Breast epithelium (tissue), 4 donors: ENCODE measurements around the gene ZNF618. TPM values are rescaled to one million over a fixed set of nuclear protein-coding genes. Genes with fewer than 3 reads are reported as not detected.
A peak's percentile ranks its signal among the peaks of the same experiment; 100 is the strongest.

ENCODE experiments used
- DNase-seq, 2 donors: peaks; one replicate each; pipeline ENCODE4 v3.0.0-alpha.2; 2019; ENCODE audit warnings: low spot score in 2 of 2
- H3K27ac ChIP-seq, 2 donors: fragments of 200-600 bp; sonication (generic) in 1 of 2; one replicate each; pipeline ENCODE4 v1.5.1; 2016 to 2019; ENCODE audit warnings: mild to moderate bottlenecking in 1 of 2
- H3K27me3 ChIP-seq, 2 donors: fragments of 200-600 bp; sonication (generic) in 1 of 2; one replicate each; pipeline versions ENCODE4 v1.5.1 to v1.6.0; 2017 to 2019; ENCODE audit warnings: control low read depth in 1 of 2, mild to moderate bottlenecking in 1 of 2
- H3K36me3 ChIP-seq: fragments of 200-600 bp; one replicate; pipeline ENCODE4 v1.5.1; 2019
- H3K4me1 ChIP-seq, 2 donors: fragments of 200-600 bp; sonication (generic); one replicate each; pipeline ENCODE4 v1.5.1; 2016 to 2019; ENCODE audit warnings: control low read depth in 1 of 2
- H3K4me3 ChIP-seq, 3 donors: fragments of 200-600 bp; sonication (generic); 1 replicate in 2 of 3; 2 replicates in 1 of 3; pipeline ENCODE4 v1.5.1; 2016 to 2019; ENCODE audit warnings: mild to moderate bottlenecking in 3 of 3, moderate library complexity in 2 of 3
- H3K9me3 ChIP-seq, 2 donors: fragments of 200-600 bp; sonication (generic) in 1 of 2; one replicate each; pipeline ENCODE4 v1.5.1; 2016 to 2019; ENCODE audit warnings: control low read depth in 1 of 2
- CTCF ChIP-seq, 3 donors: fragments of 450-650 bp; IDR thresholded peaks; one replicate each; pipeline ENCODE4 v1.5.1; 2016 to 2017; ENCODE audit warnings: antibody characterized with exemption in 3 of 3, mild to moderate bottlenecking in 3 of 3, moderate library complexity in 3 of 3
- POLR2A ChIP-seq: fragments of 450-650 bp; IDR thresholded peaks from one replicate; pipeline ENCODE4 v1.6.1; 2016; ENCODE audit warnings: antibody characterized with exemption, mild to moderate bottlenecking, moderate library complexity
- POLR2AphosphoS5 ChIP-seq, 3 donors: sonication (generic); formaldehyde crosslinking; IDR thresholded peaks; one replicate each; pipeline ENCODE4 v1.6.1; 2017; ENCODE audit warnings: antibody characterized with exemption in 3 of 3
- intact Hi-C: fragments of 100-400 bp; cut with DNase I; formaldehyde crosslinking; loops from one replicate; pipeline ENCODE4 v1.15.1; 2023; ENCODE audit warnings: low total_unique reads
- total RNA-seq, 3 donors: library from RNA; depleted of rRNA; stranded (reverse); fragments of >200 nt; gene quantifications; one replicate each; pipeline ENCODE4 v1.1.0, GENCODE V29; 2016

The ZNF618 gene
- total RNA-seq, 3 donors from 2014 or later = 4.6 to 11.8 (median 10.4) TPM

DNA sequence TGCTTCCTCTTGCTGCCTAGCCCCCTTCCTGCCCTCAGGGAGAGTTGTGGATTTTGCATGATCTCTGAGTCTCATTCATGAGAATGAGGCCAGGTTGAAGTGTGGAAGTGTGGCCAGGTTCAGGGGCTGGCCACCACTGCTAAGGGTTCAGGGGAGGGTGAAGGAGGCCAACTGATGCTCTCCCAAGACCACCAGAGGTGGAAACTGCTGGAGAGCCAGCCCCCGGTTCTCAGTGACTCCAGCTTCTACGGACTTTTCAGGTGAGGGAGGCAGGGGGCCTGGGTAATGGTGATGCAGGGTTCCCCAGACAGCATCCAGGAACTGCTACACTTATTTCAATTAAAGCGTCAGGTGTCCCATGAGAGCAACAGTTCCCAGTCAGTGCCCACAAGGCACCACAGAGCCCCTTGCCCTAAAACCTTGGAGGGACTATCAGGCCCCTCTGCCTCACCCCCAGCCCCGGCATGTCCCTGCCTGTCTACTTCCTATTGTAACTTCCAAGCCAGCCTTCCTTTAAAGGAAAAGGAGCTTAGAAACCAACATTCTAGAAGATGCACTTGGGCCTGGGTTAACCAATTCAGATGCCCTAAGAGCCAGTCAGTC is 151.9 kb downstream of the ZNF618 start:
- DNase-seq = peak in 1 of 2 donors; percentile 22
- no peak overlapping the region for H3K27ac ChIP-seq
- no peaks in the 10 kb centered on the region for H3K27me3 ChIP-seq
- H3K36me3 ChIP-seq = peaks cover 6% of the 10 kb centered on the region
- H3K4me1 ChIP-seq = no peaks in the 10 kb centered on the region
- TF ChIP-seq POLR2A = no peak
- no peak for TF ChIP-seq POLR2AphosphoS5 (IDR thresholded peaks at IDR 0.05)
- no peak for TF ChIP-seq CTCF (IDR thresholded peaks at IDR 0.05)
- peaks cover 0 to 12% of the 10 kb centered on the region in 2 donors for H3K9me3 ChIP-seq
- intact Hi-C loops = no loop called here
- H3K4me3 ChIP-seq = no peak overlapping the region

- Histone ChIP-seq H3K27ac (no peak overlapping the region), H3K4me1 (no peaks in the 10 kb centered on the region), H3K27me3 (no peaks in the 10 kb centered on the region), H3K36me3 (no peaks in the 10 kb centered on the region), H3K4me3 (no peak overlapping the region), H3K9me3 (peaks cover 0 to 5% of the 10 kb centered on the region in 2 donors)
- TF ChIP-seq POLR2A (no peak), POLR2AphosphoS5 (IDR thresholded peaks at IDR 0.05) (no peak), CTCF (IDR thresholded peaks at IDR 0.05) (no peak)
- DNase-seq = peak; percentile 4 to 49
- intact Hi-C loops = no loop called here
Measured at GRCh38 chr9:114028646-114029045, 152.5 kb downstream of the ZNF618 start.

GRCh38 chr9:114029311-114030170 is 153.4 kb downstream of the ZNF618 start:
- DNase-seq = peak; percentile 8 to 10
- Histone ChIP-seq H3K27ac (no peak overlapping the region), H3K9me3 (no peaks in the 10 kb centered on the region), H3K4me1 (no peaks in the 10 kb centered on the region), H3K36me3 (no peaks in the 10 kb centered on the region), H3K27me3 (no peaks in the 10 kb centered on the region), H3K4me3 (no peak overlapping the region)
- intact Hi-C loops = no loop called here
- TF ChIP-seq POLR2A = no peak
- no peak for TF ChIP-seq POLR2AphosphoS5 (IDR thresholded peaks at IDR 0.05)
- TF ChIP-seq CTCF (IDR thresholded peaks at IDR 0.05) = no peak

- H3K36me3 ChIP-seq = no peaks in the 10 kb centered on the region
- no peak for TF ChIP-seq CTCF (IDR thresholded peaks at IDR 0.05)
- no peak for TF ChIP-seq POLR2A
- intact Hi-C loops = no loop called here
- H3K4me1 ChIP-seq = no peaks in the 10 kb centered on the region
- H3K9me3 ChIP-seq = no peaks in the 10 kb centered on the region
- no peak overlapping the region for H3K4me3 ChIP-seq
- DNase-seq = peak; percentile 15 to 46
- no peaks in the 10 kb centered on the region for H3K27me3 ChIP-seq
- H3K27ac ChIP-seq = no peak overlapping the region
Measured at GRCh38 chr9:114030364-114030763, 154.3 kb downstream of the ZNF618 start.

- no peaks in the 10 kb centered on the region for H3K36me3 ChIP-seq
- intact Hi-C loops = no loop called here
Measured at GRCh38 chr9:114031037-114031630, 155.0 kb downstream of the ZNF618 start.

More at GRCh38 chr9:114031037-114031630, 155.0 kb downstream of the ZNF618 start:
- H3K27me3 ChIP-seq = no peaks in the 10 kb centered on the region
- no peaks in the 10 kb centered on the region for H3K4me1 ChIP-seq
- TF ChIP-seq POLR2AphosphoS5 (IDR thresholded peaks at IDR 0.05) (no peak), CTCF (IDR thresholded peaks at IDR 0.05) (no peak), POLR2A (no peak)
- peak in 1 of 2 donors; percentile 24 for DNase-seq
- H3K9me3 ChIP-seq = no peaks in the 10 kb centered on the region
- H3K27ac ChIP-seq = no peak overlapping the region
- no peak overlapping the region for H3K4me3 ChIP-seq
